Right ventricle myocardium superior (tissue), 1 donor: ENCODE results near the gene SLC6A4. TPM values are rescaled to one million over a fixed set of nuclear protein-coding genes. Genes with fewer than 3 reads are reported as not detected.
"Not testable (repeated sequence)": the region's sequence is repeated elsewhere in the genome, so short reads cannot be mapped to it uniquely, and the experiment has no call there.

ENCODE experiments used
- ATAC-seq: fragments of 200-7000 bp; cut with Tn5 transposase; one replicate; pipeline ENCODE4 v1.9.1; 2020; ENCODE audit warnings: mild to moderate bottlenecking; ENCODE audit not compliant: poor library complexity
- DNase-seq: peaks from one replicate; pipeline ENCODE4 v3.0.0-alpha.2; 2020
- intact Hi-C: fragments of 100-400 bp; cut with DNase I; formaldehyde crosslinking; loops from one replicate; pipeline ENCODE4 v1.11.2; 2022
- total RNA-seq: library from RNA; stranded (reverse); fragmentation: NEBNext Ultra II Directional; extraction: Animal tissue kit (Norgen Biotek cat#: 25700); gene quantifications from one replicate; pipeline ENCODE4 v1.2.1, GENCODE V29; 2021
- donor health status: DM: no; HTN: yes; CAD: no; lungs with severe emphysema.

SLC6A4 gene
- total RNA-seq, 1 donor from 2014 or later = 0.75 TPM

DNA sequence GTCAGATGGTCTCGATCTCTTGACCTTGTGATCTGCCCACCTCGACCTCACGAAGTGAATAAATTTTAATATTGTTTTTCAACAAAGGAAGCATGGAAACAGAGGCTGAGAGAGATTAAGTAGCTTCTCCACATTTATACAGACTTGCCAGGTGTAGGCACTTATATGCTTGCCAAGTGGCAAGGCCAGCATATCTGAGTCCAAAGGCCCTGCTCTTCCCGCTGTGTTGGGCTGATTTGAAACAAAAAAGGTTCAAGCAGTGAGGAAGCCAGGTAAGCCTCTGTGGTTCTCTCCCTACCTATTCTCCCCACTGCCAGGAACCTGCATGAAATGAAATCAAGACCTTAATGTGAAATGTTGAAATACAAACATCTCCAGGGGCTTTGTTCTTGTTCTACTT lies 7.5 kb upstream of the SLC6A4 start:
- intact Hi-C loops = no loop called here
- ATAC-seq = no peak

DNA sequence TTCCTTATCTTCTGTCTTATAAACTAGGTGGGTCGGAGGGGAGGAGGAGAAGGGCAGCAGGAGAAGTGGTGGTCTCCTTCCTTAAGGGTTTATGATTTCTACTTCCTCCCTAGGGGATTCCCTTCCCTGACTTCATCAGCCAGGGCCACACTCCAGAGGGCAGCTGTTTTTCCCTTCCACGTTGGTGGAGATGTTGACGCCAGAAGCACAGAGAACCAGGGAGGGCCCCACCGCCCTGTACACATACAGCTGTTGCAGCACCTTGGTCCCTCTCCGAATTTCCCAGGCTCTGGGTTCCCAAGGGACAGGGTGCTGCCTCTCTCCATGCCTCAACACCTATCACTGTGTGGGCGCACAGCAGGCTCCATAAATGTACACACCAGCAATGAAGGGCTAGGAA lies 5.6 kb upstream of the SLC6A4 start:
- no peak for ATAC-seq
- intact Hi-C loops = no loop called here
- no peak for DNase-seq

More for the DNA sequence above, 7.5 kb upstream of the SLC6A4 start:
- DNase-seq = no peak

DNA sequence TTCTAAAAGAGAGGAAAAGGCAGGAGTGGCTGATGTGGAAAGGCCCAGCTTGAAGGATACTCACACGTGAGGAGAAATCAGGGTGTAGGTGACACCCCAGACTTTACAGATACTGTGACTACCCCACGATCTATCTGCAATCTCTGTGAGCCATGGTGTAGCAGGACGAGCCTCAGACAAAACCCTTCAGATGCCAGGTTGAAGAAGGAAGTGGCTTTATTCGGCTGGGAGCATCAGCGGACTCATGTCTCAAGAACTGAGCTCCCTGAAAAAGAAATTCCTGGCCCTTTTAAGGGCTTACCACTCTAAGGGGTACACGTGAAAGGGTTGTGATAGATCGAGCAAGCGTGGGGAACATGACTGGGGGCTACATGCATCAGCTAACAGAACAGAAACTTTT lies 4.7 kb upstream of the SLC6A4 start:
- ATAC-seq (no peak), DNase-seq (no peak)
- intact Hi-C loops = no loop called here

DNA sequence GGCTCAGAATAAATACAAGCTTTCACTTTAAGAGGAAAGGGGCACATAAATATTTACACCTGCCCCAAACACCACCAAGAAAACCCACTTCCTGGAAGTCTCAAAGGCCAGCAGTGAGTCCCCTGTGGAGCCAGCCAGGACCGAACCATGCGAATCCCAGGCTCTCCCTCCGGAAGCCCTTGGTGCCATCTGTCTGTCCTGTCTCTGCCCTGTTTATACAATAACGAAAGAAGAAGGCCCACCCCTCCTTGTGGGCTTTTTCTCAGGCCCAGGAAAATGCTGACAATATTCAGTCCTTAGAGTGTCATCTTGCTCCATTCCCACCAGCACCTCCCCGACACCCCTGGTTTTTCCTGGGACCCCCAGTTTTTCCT lies 3.6 kb upstream of the SLC6A4 start:
- ATAC-seq (no peak), DNase-seq (no peak)
- intact Hi-C loops = no loop called here

DNA sequence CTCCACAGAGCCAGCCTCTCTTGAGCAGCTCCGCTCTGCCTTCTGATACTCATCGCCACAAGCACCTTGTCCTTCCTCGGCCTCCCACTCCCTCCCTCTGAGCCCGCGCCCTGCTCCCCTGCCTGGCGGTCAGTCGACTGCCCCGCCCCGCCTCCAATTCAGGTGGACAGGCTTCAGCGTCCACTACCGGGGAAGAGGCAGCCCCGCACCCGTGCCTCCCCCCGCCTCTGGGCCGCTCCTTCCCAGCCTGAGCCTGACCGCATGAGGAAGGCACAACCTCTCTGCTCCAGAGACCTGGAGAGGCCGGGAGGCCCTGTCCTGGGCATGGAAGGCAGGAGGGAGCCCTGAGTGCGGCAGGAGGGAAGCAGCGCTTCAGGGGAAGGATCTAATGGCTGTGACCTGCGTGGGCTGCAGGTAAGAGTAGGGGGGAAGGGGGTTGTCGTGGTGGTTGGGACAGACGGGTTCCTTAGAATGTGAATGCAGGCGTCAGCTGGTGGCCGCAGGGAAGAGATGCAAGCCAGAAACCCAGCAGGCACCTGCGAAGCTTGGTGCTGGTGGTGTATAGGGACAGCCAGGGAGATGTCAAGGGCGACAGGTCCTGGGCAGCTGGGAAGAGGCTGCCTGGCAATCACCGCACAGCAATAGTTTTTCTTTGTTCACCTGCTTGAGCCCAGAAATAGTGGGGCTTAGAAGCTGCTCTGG lies 3.0 kb upstream of the SLC6A4 start:
- intact Hi-C loops = no loop called here
- DNase-seq = no peak
- ATAC-seq = no peak

DNA sequence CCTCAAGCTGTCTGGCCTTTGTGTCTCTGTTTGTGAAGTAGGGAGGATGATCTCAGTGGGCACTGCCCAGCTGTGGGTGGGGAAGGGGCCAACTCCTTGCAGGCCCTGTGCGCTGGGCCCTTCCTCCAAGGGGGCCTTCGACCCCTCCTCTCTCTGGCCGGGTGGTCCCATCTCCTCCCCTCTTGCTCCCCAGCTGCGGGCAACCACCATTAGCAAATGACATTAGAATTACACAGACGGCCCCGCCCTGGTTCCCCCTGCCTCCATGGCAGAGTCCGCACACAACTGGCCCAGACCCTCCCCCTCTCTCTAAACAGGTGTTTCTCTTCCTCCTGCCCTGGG lies 2.5 kb upstream of the SLC6A4 start:
- no peak for DNase-seq
- no peak for ATAC-seq
- intact Hi-C loops = no loop called here

DNA sequence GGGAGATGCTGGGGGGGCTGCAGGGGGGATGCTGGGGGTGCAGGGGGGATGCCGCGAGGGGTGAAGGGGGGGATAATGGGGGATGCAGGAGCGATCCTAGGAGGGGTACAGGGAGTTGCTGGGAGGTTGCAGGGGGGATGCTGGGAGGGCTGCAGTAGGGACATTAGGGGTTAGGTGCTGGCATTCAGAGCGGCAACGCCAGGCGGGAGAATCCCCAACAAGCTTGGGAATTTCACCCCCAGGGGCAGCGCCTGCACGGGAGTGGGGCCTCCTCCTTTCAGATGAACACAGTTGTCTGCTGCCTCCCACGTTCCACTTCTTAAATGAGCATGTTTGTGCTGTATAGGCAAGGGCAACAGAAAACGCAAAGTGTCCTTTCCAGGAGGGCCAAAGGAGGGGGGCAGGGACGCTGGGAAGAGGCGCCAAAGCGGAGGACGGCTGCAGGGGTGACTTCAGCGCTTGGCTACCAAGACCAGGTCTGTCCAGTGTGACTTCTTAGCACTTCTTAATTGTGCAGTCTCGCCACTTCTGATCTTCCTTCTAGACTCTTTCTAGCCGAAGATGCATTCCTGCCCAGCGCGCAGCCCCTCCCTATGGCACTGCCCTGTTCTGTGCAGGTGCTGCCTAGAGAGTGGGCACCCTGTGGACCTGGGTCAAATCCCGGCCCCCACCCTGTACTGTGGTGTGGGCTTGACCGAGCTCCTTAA lies 2.0 kb upstream of the SLC6A4 start:
- DNase-seq (no peak), ATAC-seq (no peak)
- intact Hi-C loops = no loop called here

DNA sequence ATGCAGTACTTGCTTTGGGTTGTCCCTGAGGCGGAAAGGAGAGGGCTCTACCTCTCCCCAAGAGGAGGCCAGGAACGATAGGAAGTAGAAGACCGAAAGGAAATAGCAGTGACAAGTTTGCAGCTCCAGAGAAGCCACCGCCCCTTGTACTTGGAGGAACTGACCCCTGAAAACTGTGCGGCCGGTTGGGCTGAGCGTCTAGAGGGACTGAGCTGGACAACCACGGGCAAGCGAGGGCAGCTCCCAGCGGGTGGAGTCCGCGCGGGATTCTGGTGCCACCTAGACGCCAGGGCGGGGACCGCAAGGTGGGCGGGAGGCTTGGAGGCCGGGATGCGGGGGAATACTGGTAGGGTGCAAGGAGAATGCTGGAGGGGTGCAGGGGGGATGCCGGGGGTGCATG lies 1.3 kb upstream of the SLC6A4 start:
- DNase-seq = peak; percentile 72
- intact Hi-C loops = no loop called here
- peak; percentile 78 for ATAC-seq

DNA sequence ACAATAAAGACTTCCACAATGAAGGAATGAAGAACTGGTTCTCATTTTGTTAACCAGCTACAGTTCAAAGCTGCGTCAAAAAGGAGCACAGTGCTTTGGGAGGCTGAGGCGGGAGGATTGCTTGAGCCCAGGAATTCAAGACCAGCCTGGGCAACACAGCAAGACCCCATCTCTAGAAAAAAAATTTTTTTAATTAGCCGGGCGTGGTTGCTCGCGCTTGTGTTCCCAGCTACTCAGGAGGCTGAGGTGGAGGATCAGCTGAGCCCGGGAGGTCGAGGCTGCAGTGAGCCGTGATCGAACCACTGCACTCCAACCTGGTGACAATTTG lies 764 bp upstream of the SLC6A4 start:
- DNase-seq (no peak), ATAC-seq (no peak)
- intact Hi-C loops = no loop called here

DNA sequence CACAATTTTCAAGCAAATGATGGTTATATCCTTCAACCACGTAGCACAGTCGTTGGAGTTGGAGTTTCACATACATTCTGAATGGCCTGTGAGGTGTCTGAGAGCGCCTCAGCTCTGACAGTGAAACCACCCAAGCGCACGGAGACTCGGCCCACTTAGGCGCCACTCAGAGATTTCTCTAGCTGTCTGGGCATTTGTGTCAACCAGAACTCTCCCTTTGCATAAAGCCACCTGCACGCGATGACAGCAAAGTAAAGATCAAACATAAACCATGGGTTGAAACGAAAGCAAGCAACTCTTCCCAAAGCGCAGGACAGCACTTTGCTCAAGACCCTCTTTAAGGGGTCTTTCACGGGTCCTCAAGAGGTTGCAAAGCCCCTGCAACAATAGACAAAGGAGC lies 533 bp downstream of the SLC6A4 start:
- no peak for DNase-seq
- intact Hi-C loops = no loop called here
- ATAC-seq = no peak

DNA sequence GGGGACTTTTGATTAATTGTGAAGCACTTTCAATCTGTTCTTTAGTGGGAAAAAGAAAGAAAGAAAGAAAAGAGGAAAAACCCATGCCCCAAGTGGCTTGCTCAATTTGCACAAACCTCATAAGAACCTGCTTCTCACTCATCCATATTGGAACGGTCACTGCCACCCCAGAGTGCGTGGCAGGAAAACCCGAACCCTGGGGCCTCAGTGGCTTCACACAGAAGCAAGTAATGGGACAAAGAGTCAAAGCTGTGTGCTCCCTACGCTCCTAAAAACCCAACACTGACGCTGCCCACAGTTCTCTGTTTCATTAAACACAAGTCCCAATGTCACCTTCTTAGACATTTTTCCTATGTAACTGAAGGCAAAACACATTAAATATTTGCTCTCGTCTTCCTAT lies 1.2 kb downstream of the SLC6A4 start:
- no peak for DNase-seq
- intact Hi-C loops = no loop called here
- ATAC-seq = no peak

DNA sequence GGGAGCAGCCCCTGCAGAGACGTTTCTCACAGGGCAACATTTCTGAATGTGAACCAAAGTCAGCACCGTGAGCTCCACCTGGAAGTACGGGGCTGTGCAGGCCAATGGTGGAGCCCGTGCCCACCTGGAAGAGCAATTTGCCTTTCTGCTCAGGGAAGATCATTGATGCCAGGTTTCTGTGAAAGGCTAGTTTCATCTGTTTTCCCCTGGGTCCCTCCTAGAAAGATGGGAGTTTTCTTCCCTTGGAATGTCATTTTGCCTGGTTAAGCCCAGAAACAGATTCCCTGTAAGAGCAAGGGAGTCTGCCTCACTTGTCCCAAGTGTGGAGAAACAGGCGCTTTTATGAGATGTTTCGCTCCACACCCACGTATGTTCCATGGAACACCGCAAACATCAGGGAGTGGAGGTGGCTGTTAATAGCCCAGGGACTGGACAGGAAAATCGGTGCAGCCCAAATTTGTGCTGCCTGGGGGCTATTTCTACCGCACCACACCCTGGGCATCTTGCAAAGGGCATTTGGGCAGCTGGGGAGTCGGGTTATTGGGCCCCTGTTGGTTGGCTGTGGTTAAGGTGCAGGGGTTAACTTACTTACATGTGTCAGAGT lies 2.6 kb downstream of the SLC6A4 start:
- ATAC-seq (no peak), DNase-seq (no peak)
- intact Hi-C loops = no loop called here

DNA sequence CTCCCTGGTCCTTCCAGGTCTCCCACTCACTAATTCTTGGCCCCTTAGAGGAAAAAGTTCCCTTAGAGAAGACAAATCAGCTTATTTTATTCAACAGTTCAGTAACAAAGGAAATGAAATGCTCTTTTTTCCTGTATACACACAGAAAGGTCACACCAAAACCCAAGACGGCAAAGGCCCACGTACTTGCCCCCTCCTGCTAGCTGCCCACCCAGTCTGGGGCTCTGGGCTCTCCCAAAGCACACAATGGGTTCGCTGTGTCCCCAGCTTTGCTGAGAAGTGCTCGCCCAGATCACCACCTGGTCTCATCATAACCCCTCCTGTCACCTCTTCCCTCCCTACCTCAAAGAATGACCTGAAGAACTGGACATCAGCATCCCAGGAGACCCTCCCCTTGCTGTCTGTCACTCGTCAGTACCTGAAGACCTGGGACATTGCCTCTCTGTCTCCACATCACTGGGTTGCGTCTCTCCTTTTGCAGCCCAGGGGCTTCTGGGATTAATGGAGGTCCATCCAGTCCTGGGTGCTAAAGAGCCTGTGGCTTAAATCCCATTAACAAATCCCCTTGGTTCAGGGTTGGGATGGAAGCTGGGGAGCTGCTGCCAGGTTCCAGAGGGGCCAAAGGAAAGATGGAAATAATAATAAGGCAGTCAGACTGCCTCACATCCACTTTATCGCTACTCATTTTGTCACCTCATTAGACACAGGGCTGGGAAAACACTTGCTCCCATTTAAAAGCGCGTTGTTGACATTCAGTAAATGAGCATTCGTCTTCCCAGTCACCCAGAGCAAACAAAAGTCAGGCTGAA lies 3.3 kb downstream of the SLC6A4 start:
- ATAC-seq = no peak
- intact Hi-C loops = no loop called here
- no peak for DNase-seq

DNA sequence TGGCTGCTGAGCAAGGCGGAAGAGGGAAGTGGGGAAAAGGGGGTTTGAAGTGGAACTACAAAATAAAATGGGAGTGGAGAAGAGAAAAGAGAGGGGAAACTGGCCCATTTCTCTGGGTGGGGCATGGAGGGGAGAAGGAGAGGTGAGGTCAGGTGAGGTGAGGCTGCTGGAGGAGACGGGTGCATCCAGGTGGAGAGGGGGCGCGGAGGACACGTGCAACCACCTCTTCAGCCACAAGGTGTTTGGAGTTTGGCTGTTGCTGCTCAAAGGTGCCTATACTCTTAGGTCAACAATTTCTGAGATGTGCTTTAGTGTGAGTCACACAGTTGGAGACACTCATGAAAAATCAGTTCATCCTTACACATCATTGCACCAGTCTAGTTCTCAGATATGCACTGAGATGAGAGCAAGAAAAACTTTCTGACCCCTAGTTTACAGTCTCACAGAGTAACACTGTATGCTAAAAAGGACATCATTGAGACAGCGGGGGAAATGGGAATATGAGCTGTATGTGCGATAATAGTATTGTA lies 4.8 kb downstream of the SLC6A4 start:
- ATAC-seq (no peak), DNase-seq (no peak)
- intact Hi-C loops = no loop called here

DNA sequence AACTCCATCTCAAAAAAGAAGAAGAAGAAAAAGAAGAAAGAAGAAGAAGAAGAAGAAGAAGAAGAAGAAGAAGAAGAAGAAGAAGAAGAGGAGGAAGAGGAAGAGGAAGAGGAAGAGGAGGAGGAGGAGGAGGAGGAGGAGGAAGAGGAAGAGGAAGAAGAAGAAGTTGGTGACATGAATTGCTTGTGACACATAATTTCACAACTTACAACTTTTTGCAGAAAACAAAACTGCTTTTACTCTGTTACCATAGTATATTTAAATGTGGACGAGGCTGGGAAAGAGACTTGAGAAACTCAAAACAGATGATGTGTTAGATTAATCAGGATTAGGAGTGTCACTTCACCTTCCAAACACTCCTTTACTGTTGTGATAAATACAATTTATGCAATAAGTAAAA lies 5.5 kb downstream of the SLC6A4 start:
- DNase-seq, intact Hi-C loops, ATAC-seq: not testable (repeated sequence)

DNA sequence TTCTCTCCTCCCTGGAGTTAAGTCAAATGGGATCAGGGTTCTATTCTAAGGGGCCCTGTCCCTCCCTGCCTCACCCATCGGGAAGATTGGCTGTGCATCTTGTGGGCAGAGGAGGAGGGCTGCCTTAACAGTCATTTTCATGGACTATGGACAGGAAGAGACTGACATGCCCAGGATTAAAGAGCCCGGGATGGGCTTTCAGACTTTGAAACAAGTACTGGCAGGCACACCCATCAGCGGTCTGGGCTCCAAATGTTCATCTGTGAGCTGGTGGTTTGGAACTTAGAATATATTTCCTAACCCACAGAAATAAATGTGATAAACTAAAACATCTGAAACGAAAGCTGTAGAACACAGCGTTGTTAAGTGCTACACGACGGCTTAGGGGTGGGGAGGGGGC lies 6.5 kb downstream of the SLC6A4 start:
- intact Hi-C loops = no loop called here
- DNase-seq (no peak), ATAC-seq (no peak)

DNA sequence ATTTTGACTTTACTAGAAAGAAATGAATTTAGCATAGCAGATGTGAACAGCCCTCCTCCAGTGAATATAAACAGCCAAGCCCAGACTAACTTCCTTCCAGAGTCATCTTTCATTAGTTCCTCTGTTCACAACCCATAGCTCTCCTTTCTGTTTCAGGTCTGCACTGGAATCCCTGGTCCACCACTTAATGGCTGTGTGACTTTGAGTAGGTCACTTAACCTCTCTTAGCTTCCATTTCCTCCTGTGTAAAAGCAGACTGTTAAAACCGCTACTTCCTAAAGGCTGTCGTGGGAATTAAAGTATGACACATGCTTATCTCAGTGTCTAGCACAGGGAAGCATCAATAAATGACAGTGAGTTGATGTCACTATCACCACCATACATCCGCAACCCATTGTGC lies 7.5 kb downstream of the SLC6A4 start:
- ATAC-seq (no peak), DNase-seq (no peak)
- intact Hi-C loops = no loop called here

DNA sequence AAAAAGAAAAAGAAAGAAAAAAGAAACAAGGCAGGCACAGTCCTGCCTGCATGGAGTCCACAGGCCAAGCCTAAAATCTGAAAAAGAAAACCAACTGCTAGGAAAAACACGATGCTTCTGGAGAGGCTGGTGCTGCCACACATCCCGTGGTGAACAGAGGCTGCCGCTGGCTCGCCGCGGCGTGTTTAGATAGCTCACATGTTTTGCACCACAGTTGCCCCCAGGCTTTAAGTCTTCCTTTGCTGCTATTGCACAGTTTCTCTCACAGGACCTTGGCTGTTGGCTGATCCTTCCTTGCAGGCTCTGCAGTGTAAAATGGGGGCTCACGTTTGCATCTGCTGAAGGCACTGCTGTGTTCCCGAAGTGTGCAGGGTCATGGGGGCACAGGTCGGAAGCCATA lies 8.6 kb downstream of the SLC6A4 start:
- no peak for DNase-seq
- no peak for ATAC-seq
- intact Hi-C loops = no loop called here

DNA sequence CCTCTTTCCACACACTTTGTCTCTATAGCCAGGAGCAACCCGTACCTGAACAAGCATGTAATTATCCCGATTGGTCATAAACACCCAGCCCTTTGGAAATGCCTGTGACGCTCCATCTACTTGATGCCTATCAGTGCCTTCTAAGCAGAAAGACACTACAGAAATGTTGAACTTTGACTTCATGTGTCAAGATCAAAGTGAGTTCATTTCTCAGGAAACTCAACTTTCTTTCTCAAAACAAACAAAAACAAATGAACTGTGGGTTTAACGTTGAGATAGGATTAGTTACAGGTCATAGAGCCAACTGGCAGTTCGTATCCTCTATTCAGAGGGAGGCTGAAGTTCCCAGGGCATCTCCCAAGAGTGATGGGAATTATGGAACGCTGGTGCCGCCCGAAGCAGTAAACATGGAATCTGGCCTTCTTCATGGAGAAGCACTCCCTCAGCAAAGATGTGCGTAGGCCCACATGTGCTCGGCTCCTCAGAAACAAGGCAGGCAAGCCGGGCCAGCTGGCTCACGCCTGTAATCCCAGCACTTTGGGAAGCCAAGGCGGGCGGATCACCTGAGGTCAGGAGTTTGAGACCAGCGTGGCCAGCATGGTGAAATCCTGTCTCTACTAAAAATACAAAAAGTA lies 9.5 kb downstream of the SLC6A4 start:
- no peak for DNase-seq
- ATAC-seq = no peak
- intact Hi-C loops = no loop called here
